CD4-positive, alpha-beta T cell treated with Interleukin-6 at 100 ng/mL for 8 hours (primary cell): ENCODE measurements around the gene NLGN3.
A peak's percentile ranks its signal among the peaks of the same experiment; 100 is the strongest.
"Not testable (repeated sequence)": the region's sequence is repeated elsewhere in the genome, so short reads cannot be mapped to it uniquely, and the experiment has no call there.

Experiments used
- DNase-seq: peaks from one replicate; pipeline ENCODE4 v3.0.0-alpha.2; 2020; ENCODE audit warnings: mixed read lengths, low spot score

NLGN3 gene

DNA sequence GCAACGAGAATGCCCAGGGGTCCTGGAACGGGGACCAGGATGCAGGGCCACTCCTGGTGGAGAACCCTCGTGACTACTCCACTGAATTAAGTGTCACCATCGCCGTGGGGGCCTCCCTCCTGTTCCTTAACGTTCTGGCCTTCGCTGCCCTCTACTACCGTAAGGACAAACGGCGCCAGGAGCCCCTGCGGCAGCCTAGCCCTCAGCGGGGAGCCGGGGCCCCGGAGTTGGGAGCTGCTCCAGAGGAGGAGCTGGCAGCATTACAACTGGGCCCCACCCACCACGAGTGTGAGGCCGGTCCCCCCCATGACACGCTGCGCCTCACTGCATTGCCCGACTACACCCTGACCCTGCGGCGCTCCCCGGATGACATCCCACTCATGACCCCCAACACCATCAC, 24.9 kb downstream of the NLGN3 start:
- no peak for DNase-seq

DNA sequence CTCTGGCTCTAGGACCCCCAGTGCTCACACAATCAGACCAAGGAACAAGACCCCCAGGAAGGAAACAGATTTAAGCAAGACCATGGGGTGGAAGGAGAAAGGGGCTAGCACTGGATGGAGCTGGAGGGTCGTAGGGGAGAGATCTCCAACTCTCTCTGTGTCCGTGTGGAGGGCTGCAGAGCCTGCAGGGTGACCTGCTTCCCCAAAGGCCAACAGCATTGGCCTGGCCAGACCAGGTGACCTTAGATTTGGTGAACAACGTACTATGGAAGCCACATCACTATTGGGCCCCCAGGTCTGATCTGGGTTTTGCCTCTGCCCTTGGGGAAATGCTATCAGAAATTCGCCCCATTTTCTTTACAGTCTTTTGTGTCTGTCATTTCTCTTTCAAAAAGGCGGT, 26.0 kb downstream of the NLGN3 start:
- no peak for DNase-seq

DNA sequence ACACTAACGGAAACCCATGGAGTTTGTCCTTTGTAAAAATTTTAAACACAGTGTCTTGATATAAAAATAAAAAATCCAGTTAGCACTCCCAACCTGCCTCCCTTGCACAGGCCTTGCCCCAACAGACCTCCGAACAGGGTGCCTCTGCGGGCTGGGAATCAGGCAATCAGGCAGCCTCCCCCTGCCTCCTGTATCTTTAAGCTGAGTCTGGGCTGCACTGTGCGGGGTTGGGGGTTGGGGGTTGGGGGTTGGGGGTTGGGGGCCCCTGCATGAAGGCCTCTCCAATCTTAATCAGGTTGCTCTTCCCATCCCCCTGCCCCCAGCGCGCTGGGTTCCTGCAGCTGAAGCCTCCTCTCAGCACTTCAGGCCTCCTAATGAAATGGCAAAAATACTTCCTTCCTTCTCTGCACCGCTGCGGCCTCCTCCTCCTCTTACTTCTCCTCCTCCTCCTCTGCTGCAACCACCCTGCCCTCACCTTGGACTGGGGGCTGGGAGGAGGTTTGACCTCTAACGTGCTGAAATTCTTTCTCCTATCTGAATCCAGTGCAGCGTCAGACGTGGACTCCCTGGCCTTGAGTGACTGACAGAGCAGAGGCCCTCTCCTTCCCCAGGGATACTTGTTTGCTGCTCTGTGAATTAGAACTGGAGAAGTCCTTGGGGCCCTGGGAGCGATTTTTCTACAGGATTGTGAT, 26.6 kb downstream of the NLGN3 start:
- no peak for DNase-seq

DNA sequence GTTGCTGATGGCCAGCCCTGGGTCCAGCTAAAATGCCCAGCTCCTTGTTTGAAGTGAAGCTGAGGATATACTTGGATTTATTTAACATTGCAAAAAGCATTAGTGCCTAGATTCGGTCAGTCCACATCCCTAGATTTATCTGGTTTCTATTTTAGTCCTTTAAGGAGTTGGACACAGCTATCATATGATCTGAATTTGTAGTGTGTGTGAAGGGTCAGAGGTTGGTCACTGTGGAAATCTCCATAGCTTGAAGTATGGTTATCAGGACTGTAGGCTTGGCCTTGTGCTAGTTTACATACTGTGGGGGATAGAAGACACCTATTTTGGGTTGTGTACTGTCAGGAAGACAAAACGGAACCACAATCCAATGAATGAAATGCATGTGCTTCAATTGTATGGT, 28.8 kb downstream of the NLGN3 start:
- no peak for DNase-seq

DNA sequence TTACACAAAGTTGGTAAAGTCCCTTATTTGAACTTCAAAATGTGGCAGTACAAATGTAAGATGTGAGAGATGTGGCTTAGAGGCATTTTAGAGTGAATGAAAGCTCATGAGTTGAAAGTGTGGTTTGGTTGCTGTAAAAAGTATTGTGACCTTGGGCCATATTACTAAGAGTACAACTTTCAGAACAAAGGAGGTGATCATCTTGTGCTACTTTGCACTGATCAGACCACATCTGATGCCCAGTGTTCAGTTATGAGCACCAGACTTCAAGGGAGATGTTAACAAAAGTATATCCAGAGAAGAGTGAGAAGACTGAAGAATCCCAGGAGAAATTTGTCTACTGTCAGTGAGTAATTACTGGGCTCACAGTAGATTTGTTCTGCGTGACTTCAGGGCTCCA, 30.2 kb downstream of the NLGN3 start:
- DNase-seq = no peak

DNA sequence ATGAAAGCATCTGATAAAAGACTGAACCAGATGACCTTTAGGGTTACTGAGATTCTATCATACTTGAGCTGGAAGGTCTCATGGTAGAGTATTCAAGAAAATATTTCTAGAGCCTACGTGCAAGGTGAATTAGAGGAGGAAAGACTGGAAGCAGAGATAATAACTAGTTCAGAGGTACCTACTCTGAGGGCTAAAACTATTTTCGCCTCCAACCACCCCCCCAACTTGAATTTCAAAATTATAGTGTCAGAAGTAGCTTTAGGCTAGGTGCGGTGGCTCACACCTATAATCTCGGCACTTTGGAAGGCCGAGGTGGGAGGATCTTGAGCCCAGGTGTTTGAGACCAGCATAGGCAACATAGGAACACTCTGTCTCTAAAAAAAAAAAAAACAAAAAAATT, 30.9 kb downstream of the NLGN3 start:
- no peak for DNase-seq

DNA sequence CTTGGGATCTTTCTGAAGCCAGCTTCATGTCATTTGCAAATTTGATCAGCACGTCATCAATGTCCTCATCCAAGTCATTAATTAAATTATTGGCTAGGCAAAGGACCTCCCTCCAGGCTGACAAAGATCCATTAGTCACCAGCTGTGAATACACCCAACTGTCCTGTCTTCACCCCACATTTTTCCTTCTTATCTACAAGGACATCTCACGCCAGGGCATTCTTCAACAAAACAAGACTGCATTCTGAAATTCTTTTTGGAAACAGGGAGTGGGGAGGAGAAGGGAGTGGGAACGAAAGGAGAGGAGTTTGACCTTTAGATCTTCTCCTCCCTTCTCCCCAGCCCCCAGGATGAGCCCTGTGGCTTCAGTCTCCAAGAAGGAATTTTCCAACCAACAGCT, 32.7 kb downstream of the NLGN3 start:
- DNase-seq = no peak

DNA sequence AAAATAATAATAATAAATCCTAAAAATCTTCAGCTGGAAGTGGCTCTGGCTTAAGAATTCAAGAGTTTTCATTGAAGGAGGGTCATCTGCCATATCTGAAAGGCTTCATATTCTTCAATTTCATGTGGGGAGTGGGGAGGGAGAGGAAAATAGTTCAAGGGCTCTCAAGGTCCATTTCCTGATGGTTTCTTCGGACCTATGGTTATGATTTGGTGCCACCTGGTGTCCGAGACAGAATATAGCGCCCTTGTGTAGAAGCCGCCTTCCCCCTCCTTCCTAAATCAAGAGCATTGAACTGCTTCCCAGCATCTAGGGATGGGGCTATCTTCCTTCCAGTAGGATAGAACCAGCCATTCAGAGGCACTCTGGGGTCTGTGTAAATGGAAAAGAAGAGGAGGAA, 34.3 kb downstream of the NLGN3 start:
- peak; percentile 50 for DNase-seq

DNA sequence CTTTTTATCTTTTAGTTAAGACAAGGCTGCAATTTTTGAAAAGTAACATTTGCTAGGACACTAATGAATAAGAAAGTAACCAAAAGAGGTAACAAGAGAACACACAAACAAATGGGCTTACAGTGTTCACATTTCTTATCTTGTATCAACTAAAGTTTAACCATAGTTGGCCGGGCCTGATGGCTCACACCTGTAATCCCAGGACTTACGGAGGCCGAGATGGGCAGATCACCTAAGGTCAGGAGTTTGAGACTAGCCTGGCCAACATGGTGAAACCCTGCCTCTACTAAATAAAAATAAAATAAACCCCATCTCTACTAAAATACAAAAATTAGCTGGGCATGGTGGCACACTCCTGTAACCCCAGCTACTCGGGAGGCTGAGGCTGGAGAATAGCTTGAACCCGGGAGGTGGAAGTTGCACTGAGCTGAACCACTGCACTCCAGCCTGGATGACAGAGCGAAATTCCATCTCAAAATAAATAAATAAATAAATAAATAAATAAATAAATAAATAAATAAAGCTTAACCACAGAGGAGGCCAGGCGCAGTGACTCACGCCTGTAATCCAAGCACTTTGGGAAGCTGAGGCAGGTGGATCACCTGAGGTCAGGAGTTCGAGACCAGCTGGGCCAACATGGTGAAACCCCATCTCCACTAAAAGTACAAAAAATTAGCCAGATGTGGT, 36.1 kb downstream of the NLGN3 start:
- DNase-seq = not testable (repeated sequence)

DNA sequence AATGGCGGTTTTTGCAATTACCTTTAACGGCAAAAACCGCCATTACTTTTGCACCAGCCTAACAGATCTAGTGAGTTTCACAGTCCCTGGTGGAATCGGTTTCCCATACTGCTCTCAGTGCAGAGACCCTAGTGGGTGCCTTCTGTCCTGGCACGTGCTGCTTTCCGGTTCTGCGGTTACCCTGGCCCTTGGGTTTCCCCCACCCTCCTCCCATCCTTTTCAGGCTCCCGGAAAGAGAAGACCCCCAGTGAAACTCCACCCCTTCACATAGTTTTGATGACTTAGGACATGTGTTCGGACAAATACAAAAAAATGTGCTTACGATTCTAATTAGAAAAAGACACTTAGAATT, 36.9 kb downstream of the NLGN3 start:
- DNase-seq = peak; percentile 36

DNA sequence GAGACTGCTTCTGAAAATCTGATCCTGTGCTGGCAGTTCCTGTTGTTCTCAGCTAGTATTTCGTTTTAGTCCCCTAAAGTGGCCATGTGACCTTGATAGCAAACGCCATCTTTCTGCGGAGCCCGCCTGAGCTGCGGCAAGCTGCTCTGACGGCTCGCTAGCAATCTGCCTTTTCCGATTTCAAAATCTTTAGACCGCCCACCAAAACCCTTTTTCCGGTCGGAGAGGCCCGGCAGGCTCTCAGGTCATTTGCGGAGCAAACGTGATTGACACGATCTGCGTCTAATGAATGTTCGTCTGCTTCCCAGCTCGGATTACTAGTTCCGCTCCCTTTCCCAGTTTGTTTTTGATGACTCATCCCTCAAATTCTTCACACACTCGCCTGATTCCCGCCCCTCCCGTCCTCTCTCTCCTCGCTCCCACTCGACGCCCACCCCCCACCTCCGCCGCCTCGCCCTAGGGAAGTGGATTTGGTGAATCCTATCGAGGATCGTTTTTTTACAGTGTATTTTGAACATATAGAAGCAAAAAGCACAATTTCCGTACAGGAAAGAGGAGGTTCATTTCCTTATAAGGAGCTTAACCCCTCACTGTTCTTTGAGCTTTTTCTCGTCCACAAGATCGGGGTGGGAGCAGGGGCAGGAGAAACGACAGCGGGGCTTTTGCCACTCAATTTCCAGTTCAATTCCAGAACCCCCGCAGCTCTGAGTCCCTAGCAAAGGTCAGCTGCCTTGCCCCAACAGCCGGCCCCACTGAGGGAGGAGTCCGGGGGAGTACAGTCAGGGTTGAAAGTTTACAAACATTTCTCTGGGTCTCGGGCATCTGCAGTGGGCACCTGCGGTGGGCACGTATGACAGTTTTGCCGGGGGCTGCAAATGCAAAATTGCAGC, 37.5 kb downstream of the NLGN3 start:
- DNase-seq = peak; percentile 86

DNA sequence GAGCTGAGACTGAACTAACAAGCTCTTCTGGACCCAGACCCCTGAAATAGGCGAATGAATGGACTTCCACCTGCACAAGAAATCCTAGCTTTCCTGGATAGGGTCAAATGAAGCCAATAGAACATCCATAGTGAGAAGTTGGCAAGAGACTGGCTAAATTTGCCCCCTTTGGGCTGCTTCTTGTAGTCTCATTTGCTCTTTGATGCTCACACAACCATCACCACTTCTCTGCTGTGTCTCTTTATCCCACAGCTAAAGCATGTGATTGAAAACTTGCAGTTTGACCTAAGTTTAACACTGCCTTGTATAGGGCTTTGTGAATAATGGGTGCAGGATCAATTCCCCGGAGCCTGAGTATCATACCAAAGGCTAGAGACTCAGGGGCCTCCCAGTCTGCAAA, 38.2 kb downstream of the NLGN3 start:
- DNase-seq = no peak

DNA sequence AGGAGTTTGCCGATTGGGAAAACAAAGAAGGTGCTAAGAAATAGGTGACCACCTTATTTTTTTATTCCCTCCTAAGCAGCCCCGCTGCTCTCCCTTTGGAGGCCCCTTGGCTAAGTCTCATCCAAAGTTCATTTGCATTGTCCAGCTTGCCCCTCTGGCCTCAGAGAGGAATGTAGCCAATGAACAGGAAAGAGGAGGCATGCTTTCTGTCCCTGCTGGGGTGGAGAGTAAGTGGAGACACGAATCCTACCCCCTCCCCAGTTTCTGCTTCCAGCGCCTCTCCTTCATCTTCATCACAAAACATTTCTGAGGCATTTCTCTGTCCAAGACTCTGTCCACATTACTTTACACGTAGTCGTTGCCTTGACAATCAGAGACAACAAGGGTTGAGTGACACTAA, 38.7 kb downstream of the NLGN3 start:
- DNase-seq = no peak

DNA sequence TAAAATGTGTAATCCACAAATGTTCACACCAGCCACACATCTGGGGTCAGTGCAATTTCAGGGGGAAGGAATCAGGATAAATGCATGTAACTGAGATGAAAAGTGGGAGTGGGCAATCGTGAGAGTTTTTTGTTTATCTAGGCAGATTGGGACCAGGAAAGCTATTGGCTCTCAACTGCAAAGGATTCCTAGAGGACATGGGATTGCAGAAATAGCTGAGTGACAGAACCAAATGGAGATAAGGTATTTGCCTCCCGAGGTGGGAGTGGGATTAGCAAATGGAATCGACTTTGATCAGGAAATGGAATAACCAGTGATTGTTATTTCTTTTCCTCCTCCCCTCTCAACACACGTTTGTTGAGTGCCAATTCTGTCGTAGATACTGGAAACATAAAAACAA, 39.5 kb downstream of the NLGN3 start:
- no peak for DNase-seq

DNA sequence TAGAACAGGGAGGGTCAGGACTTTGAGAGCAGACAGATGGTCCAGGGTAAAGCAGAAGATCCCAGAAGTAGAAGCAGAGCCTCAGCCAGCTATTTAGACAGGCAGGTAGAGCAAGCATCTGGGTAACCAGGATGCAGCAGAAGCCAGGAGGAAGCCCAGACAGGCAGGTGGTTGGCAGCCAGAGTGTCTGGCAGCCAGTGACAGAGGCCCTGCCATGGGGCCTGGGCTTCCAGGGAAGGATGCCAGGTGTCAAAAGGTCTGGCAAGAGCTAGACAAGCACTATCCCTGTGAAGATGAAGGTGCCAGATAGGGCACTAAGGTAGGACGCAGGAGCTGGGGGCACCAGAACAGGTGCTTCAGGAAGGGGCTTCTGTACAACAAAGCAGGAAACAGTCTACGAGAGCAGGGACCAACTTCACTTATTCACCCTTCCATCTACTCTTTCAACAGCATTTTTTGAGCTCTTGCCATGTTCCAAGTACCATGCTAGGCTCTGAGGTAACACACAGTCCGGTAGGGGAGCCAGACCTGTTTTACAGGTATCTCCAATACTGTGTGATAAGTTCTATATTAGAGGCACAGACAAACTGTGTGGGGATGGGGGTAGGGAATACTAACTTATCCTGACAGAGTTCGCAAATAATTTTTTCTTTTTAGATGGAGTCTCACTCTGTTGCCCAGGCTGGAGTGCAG, 40.3 kb downstream of the NLGN3 start:
- DNase-seq = no peak

DNA sequence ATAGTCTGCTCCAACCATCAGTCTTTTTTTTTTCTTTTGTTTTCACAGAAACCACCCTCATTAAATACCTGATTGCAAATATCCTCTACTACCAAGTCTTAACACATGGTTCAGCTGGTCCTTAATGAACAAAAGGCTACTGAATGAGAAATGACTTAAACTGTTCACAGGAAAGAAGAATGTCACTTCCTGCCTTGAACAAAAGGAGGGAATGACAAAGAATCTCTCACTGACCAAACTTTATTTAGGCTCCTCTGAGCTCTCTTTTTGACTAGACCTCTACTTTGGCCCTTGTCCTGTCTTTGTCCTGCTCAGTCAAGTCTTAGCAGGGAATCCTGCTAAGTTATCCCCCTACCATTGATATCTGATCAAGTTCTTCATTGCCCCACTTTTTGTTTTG, 46.6 kb downstream of the NLGN3 start:
- no peak for DNase-seq

DNA sequence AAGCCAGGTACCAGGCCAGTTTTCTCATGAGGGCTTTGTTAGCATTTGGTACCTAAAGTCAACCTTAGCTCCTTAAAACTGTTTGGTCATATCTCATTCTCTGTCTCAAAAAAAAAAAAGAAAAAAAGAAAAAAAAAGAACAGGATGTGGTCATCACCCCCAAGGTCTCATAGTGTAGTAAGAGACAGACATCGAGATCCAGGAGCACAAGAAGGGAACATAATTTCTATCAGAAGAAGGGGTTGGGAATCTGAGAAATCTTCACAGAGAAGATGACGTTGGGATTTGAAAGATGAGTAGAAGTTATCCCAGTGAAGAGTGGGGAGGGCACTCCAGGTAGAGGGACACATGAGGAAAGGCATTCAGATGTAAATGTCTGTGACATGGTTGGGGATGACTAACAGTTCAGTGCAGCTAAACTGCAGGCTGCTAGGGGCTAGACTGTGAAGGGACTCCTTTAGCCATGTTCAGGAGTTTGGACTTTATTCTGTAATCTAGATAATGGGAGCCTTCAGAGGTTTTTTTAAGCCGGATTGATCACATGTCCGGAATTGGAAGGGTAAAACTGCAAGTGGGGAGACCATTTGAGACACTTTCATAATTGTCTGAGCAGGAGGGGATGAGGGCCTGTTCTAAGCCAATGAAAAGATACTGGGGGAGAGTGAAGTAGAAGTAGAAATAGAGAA, 51.5 kb downstream of the NLGN3 start:
- DNase-seq = peak; percentile 5

DNA sequence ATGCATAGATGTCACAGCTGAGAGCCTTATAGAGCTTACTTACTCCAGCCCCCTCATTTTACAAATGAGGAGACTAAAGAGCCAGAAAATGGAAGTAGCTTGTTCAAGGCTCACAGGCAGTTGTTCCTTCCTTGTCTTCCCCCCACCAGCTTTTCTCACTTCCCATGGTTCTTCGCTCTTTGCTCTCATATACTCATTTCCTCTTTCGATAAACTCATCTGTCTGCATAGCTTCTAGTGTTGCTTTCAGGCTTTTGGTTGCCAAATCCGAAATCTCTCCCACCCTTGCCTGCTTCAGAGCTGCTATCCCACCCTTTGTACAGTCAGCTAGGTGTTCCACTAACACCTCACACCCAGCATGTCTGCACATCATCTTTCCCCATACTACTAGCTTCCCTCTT, 53.4 kb downstream of the NLGN3 start:
- peak; percentile 12 for DNase-seq

DNA sequence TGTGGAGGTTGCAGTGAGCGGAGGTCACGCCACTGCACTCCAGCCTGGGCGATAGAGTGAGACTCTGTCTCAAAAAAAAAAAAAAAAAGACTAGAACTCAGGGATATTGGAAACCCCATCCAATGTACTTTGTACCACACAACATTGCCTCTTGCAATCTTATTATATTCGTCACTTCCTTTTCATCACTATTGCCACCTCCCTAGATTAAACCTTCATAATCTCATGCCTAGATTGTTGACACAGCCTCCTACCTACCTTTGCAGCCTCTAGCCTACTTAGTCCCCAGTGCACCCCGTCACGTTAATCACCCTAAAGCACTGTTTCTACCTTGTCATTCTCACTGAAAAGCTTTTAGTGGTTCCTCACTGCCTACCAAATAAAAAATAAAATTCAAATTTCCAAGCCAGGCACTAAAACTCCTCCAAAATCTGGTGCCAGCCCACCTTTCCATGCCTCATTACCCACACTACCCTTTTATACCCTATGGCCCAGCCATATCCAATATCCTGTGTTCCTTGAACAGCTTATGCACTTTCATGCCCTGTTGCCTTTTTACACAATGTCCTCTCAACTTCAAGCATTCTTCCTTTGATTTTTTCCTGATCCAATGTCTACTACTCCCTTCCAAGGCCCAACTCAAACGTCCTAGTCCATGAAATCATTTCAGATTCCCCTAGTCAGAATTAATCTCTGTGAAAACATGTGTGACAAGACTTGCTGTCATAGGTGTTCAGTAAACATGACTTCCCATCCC, 54.8 kb downstream of the NLGN3 start:
- no peak for DNase-seq

DNA sequence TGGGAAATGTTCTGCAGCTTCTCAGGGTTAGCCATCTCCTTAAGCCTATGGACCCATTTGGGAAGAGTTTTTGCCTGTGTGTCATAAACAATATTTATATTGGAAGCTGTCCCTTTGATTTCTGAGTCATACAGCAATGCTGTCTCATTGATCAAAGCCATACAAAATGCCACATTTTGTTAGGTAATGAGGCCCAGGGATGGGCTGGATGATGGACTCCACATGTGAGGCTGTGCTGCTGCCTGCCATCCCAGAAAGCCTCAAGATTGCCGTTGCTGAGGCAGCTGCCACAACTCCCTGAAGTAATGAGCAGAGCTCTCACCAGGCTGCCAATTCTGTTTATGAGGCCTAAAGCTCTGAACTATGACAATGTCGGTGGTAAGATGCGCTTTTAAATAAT, 66.2 kb downstream of the NLGN3 start:
- no peak for DNase-seq

DNA sequence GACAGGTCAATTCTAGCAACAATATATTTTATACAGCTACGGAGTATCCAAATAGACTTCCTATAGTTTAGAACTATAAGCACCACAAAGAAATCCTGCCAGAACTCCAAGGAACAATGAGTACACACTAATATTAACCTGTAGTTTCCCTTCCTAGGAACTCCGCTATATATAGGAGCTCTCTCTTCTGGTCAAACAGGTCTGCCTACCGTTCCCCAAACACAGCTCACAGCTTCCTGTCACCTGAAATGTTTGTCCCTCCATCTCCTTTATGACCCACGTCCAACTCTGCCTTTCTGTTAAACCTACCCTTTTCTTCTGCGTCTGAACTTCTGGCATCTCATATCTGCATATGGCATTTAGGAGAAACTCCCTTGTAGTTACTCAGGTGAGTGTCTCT, 67.9 kb downstream of the NLGN3 start:
- DNase-seq = no peak
